IMR-90 (cell line): ENCODE data around the gene LTBP2. TPM values are rescaled to one million over a fixed set of nuclear protein-coding genes. Genes with fewer than 3 reads are reported as not detected.

Experiments
- ATAC-seq: fragments of 200-7000 bp; cut with Tn5 transposase; 2 replicates; pipeline ENCODE4 v1.9.1; 2020; ENCODE audit warnings: low read depth, mild to moderate bottlenecking, moderate library complexity
- BruUV-seq: library from RNA; stranded (reverse); fragments of 400-500 nt; replicated peaks from 2 replicates; lab custom pipeline; 2021; lab: Mats Ljungman, UMichigan
- CTCF ChIA-PET: fragments of 300-600 bp; formaldehyde crosslinking; extraction: SDS; loops from one replicate; lab custom pipeline; 2021; ENCODE audit warnings: antibody characterized with exemption; lab: Yijun Ruan, JAX
- POLR2A ChIA-PET: fragments of 300-600 bp; sonication (Branson Sonifier 250); formaldehyde crosslinking; loops from one replicate; lab custom pipeline; 2022; ENCODE audit warnings: antibody characterized with exemption; ENCODE audit not compliant: unreplicated experiment; lab: Charles Lee
- DNase-seq: peaks from one replicate; pipeline ENCODE4 v3.0.0; 2013
- H2AFZ ChIP-seq: replicated peaks from 2 replicates; pipeline ENCODE3; 2013; ENCODE audit warnings: low read length, mild to moderate bottlenecking; ENCODE audit not compliant: poor library complexity
- H2AK5ac ChIP-seq: 2 replicates; pipeline ENCODE4 v1.6.1; 2013; ENCODE audit warnings: low read depth, low read length, inconsistent platforms
- H2AK9ac ChIP-seq: replicated peaks from 2 replicates; pipeline ENCODE3; 2013; ENCODE audit warnings: mild to moderate bottlenecking, low read depth, low read length, moderate library complexity; ENCODE audit not compliant: poor library complexity
- H2BK120ac ChIP-seq: 2 replicates; pipeline ENCODE4 v1.6.1; 2013; ENCODE audit warnings: low read depth, low read length, inconsistent platforms
- H2BK15ac ChIP-seq: 3 replicates; pipeline ENCODE4 v1.6.1; 2013; ENCODE audit warnings: low read depth, low read length, inconsistent platforms
- H2BK20ac ChIP-seq: 2 replicates; pipeline ENCODE4 v1.6.1; 2013; ENCODE audit warnings: low read depth, mild to moderate bottlenecking, inconsistent platforms, low read length, moderate library complexity
- H2BK5ac ChIP-seq: 2 replicates; pipeline ENCODE4 v1.6.1; 2013; ENCODE audit warnings: mild to moderate bottlenecking, low read depth, low read length, inconsistent platforms; ENCODE audit not compliant: poor library complexity, severe bottlenecking
- H3K14ac ChIP-seq: replicated peaks from 2 replicates; pipeline ENCODE4 v1.6.1; 2013; ENCODE audit warnings: low read depth, low read length, inconsistent platforms
- H3K18ac ChIP-seq: 2 replicates; pipeline ENCODE4 v1.6.1; 2013; ENCODE audit warnings: low read depth, low read length, control low read depth
- H3K23ac ChIP-seq: 2 replicates; pipeline ENCODE4 v1.6.1; 2013; ENCODE audit warnings: low read depth, low read length, inconsistent platforms
- H3K27ac ChIP-seq: 2 replicates; pipeline ENCODE4 v1.5.1; 2013; ENCODE audit warnings: mild to moderate bottlenecking, control low read depth, low read length; ENCODE audit not compliant: insufficient read depth
- H3K27me3 ChIP-seq: 2 replicates; pipeline ENCODE4 v1.6.1; 2013; ENCODE audit warnings: low read length; ENCODE audit not compliant: control insufficient read depth, insufficient read depth
- H3K36me3 ChIP-seq: 2 replicates; pipeline ENCODE4 v1.6.1; 2013; ENCODE audit warnings: low read length, mixed read lengths; ENCODE audit not compliant: control insufficient read depth, insufficient read depth
- H3K4ac ChIP-seq: 2 replicates; pipeline ENCODE4 v1.6.1; 2013; ENCODE audit warnings: low read depth, low read length, inconsistent platforms
- H3K4me1 ChIP-seq: 2 replicates; pipeline ENCODE4 v1.6.1; 2013; ENCODE audit warnings: low read length, mixed read lengths; ENCODE audit not compliant: control insufficient read depth, insufficient read depth
- H3K4me2 ChIP-seq: 2 replicates; pipeline ENCODE4 v1.6.1; 2013; ENCODE audit warnings: low read depth, mild to moderate bottlenecking, control low read depth, low read length, moderate library complexity
- H3K4me3 ChIP-seq: 2 replicates; pipeline ENCODE4 v1.5.1; 2013; ENCODE audit warnings: low read depth, mild to moderate bottlenecking, control low read depth, low read length, moderate library complexity; ENCODE audit not compliant: insufficient read depth
- H3K56ac ChIP-seq: 2 replicates; pipeline ENCODE4 v1.6.1; 2013; ENCODE audit warnings: low read length, inconsistent platforms; ENCODE audit not compliant: insufficient read depth; ENCODE audit errors: extremely low read depth
- H3K79me1 ChIP-seq, 2 experiments: 2 replicates each; pipeline ENCODE4 v1.6.1; 2013; ENCODE audit warnings: low read length in 2 of 2, inconsistent platforms in 1 of 2, low read depth in 1 of 2
- H3K9ac ChIP-seq: 2 replicates; pipeline ENCODE4 v1.6.1; 2013; ENCODE audit warnings: low read depth, low read length, control low read depth
- H3K9me1 ChIP-seq: 2 replicates; pipeline ENCODE4 v1.6.1; 2013; ENCODE audit warnings: low read length, inconsistent platforms; ENCODE audit not compliant: insufficient read depth
- H3K9me3 ChIP-seq: 2 replicates; pipeline ENCODE4 v1.6.1; 2013; ENCODE audit warnings: low read length; ENCODE audit not compliant: control insufficient read depth, insufficient read depth
- H4K20me1 ChIP-seq: 2 replicates; pipeline ENCODE4 v1.6.1; 2013; ENCODE audit warnings: low read length, inconsistent platforms; ENCODE audit not compliant: insufficient read depth
- H4K5ac ChIP-seq: 2 replicates; pipeline ENCODE4 v1.6.1; 2013; ENCODE audit warnings: mild to moderate bottlenecking, low read depth, low read length, control low read depth
- H4K8ac ChIP-seq, 2 experiments: 2 replicates each; pipeline ENCODE4 v1.6.1; 2013; ENCODE audit warnings: low read depth in 2 of 2, low read length in 2 of 2, control low read depth in 1 of 2, inconsistent platforms in 1 of 2
- H4K91ac ChIP-seq: 2 replicates; pipeline ENCODE4 v1.6.1; 2013; ENCODE audit warnings: low read depth, low read length, inconsistent platforms; ENCODE audit not compliant: insufficient read depth
- BHLHE40 ChIP-seq: fragments of 150-350 bp; IDR thresholded peaks from 2 replicates; pipeline ENCODE4 v1.6.1; 2016; ENCODE audit warnings: mild to moderate bottlenecking, low read depth, low read length
- CEBPB ChIP-seq: IDR thresholded peaks from 2 replicates; pipeline ENCODE4 v1.6.1; 2012; ENCODE audit warnings: low read depth, low read length, improper control_type of control experiment
- CHD1 ChIP-seq: IDR thresholded peaks from 2 replicates; pipeline ENCODE4 v1.6.1; 2012; ENCODE audit warnings: low read depth, low read length, improper control_type of control experiment
- ELK1 ChIP-seq: fragments of 150-350 bp; IDR thresholded peaks from 2 replicates; pipeline ENCODE4 v1.6.1; 2016; ENCODE audit warnings: low read depth, mild to moderate bottlenecking, low read length, moderate library complexity, borderline replicate concordance
- FOS ChIP-seq: fragments of 150-350 bp; IDR thresholded peaks from 2 replicates; pipeline ENCODE4 v1.6.1; 2016; ENCODE audit warnings: low read depth, low read length
- MAFK ChIP-seq: IDR thresholded peaks from 2 replicates; pipeline ENCODE4 v1.6.1; 2012; ENCODE audit warnings: low read depth, low read length, improper control_type of control experiment
- MAZ ChIP-seq: IDR thresholded peaks from 2 replicates; pipeline ENCODE4 v1.6.1; 2012; ENCODE audit warnings: low read depth, mild to moderate bottlenecking, low read length, improper control_type of control experiment, moderate library complexity, borderline replicate concordance
- NFE2L2 ChIP-seq: fragments of 150-350 bp; IDR thresholded peaks from 2 replicates; pipeline ENCODE4 v1.6.1; 2016; ENCODE audit warnings: low read depth, mild to moderate bottlenecking, low read length
- POLR2A ChIP-seq: IDR thresholded peaks from 2 replicates; pipeline ENCODE4 v1.6.1; 2012; ENCODE audit warnings: mild to moderate bottlenecking, low read depth, low read length
- RAD21 ChIP-seq: IDR thresholded peaks from 2 replicates; pipeline ENCODE4 v1.6.1; 2012; ENCODE audit warnings: low read length, improper control_type of control experiment
- RCOR1 ChIP-seq: IDR thresholded peaks from 2 replicates; pipeline ENCODE4 v1.6.1; 2012; ENCODE audit warnings: mild to moderate bottlenecking, low read length, improper control_type of control experiment; ENCODE audit not compliant: insufficient replicate concordance
- RFX5 ChIP-seq: IDR thresholded peaks from 2 replicates; pipeline ENCODE4 v1.8.0; 2012; ENCODE audit warnings: low read depth, mild to moderate bottlenecking, low read length, moderate library complexity
- SMC3 ChIP-seq: fragments of 150-350 bp; IDR thresholded peaks from 2 replicates; pipeline ENCODE4 v1.6.1; 2016; ENCODE audit warnings: low read depth, mild to moderate bottlenecking, antibody characterized with exemption, low read length, moderate library complexity
- WGBS, 2 experiments: methylation state at CpG; one replicate each; pipeline versions ENCODE4 v1.1.5 to v1.1.7; 2013; ENCODE audit warnings: missing lambda C conversion rate in 2 of 2; ENCODE audit not compliant: insufficient read length in 1 of 2; ENCODE audit errors: extremely low coverage in 2 of 2; 5-methylcytosine and 5-hydroxymethylcytosine counted together
- dilution Hi-C: fragments of 300-500 bp; cut with HindIII; formaldehyde crosslinking; loops from one replicate; pipeline ENCODE4 v1.14.3; 2018; ENCODE audit warnings: low sequenced_read_pairs; ENCODE audit not compliant: unreplicated experiment
- in situ Hi-C: fragments of 300-500 bp; cut with MboI; formaldehyde crosslinking; loops from 3 replicates; pipeline ENCODE4 v1.14.3; 2019; ENCODE audit warnings: low sequenced_read_pairs, inconsistent platforms, mixed read lengths
- intact Hi-C: fragments of 100-400 bp; cut with micrococcal nuclease; formaldehyde crosslinking; loops from 2 replicates; pipeline ENCODE4 v1.10.0; 2022
- polyA plus RNA-seq, 3 experiments: library from polyadenylated mRNA; depleted of rRNA; stranded (reverse); fragments of >200 nt; gene quantifications; 2 replicates each; pipeline ENCODE4 v1.2.3, GENCODE V29; 2012; ENCODE audit warnings: low replicate concordance in 1 of 3
- total RNA-seq: library from RNA; depleted of rRNA; stranded (reverse); fragments of >200 nt; gene quantifications from 2 replicates; pipeline ENCODE4 v1.2.3, GENCODE V29; 2012
- TF ChIP-seq, protein P1 (sequence below): conservative IDR thresholded peaks from 2 replicates; pipeline ENCODE4 v1.5.1; 2012; ENCODE audit warnings: mild to moderate bottlenecking, low read depth, low read length, improper control_type of control experiment
- TF ChIP-seq, protein P2 (sequence below): fragments of 150-350 bp; IDR thresholded peaks from 2 replicates; pipeline ENCODE4 v1.6.1; 2017; ENCODE audit warnings: mild to moderate bottlenecking, antibody characterized with exemption, low read length, low read depth

Gene LTBP2
- total and polyA plus RNA-seq, 2 of the 4 experiments (the other 2 are of a cell fraction): 23.8 to 79.3 TPM

DNA sequence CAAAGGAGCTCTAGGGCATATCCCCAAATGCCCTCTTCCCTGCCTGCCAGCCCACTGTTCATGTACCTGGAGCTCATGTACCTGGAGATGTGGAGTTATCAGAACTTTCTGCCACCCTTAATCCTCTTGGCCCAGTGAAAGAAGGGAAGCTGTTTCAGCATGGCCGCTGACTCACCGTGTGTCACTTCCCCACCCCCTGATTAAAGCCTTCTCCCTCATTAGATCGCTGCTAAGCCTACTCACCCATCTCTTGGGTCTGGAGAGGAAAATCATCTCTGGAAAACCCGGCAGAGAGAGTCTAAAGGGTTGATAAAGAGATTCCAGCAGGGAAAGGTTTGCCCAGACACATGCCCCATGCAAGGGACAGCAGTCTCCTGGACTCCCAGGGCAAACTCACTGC, 4.5 kb upstream of the LTBP2 start:
- Histone ChIP-seq H2AFZ (peak overlapping the region; percentile 3), H4K91ac (peak overlapping the region; percentile 100), H3K18ac (peak overlapping the region; percentile 91), H3K23ac (peak overlapping the region; percentile 91), H3K56ac (peak overlapping the region; percentile 64), H2BK5ac (peak overlapping the region; percentile 96), H2AK9ac (peak overlapping the region; percentile 86), H3K4me3 (no peak overlapping the region), H4K8ac (peak overlapping the region; percentile 81 to 98), H3K27ac (peak overlapping the region; percentile 87), H2AK5ac (peak overlapping the region; percentile 100), H2BK120ac (peak overlapping the region; percentile 100), H2BK20ac (peak overlapping the region; percentile 100), H4K5ac (peak overlapping the region; percentile 83), H3K4me2 (peak overlapping the region; percentile 34; the same call in 1 of the 2 replicates), H3K4ac (peak overlapping the region; percentile 100), H3K36me3 (no peaks in the 10 kb centered on the region), H3K9me1 (peaks cover 60% of the 10 kb centered on the region), H3K4me1 (peaks cover 44% of the 10 kb centered on the region), H2BK15ac (peak overlapping the region; percentile 95; the same call in 2 of the 3 replicates), H3K9me3 (no peaks in the 10 kb centered on the region), H3K27me3 (no peaks in the 10 kb centered on the region), H3K9ac (peak overlapping the region; percentile 22), H4K20me1 (no peaks in the 10 kb centered on the region), H3K79me1 (peaks cover 0 to 51% of the 10 kb centered on the region in 2 experiments; a peak in 2 of 4 replicates), H3K14ac (peak overlapping the region; percentile 97)
- dilution Hi-C loops: no loop called here
- WGBS, 2 experiments: no CpG with 5 or more reads among the region's 4 CpGs
- intact Hi-C loops: loop anchor here (5.0 kb wide), 1 partner anchor 41 kb away; no protein-coding TSS in a partner anchor
- ChIA-PET POLR2A (interaction anchor here (0.5 to 0.8 kb wide), 2 partner anchors 26 to 829 kb away, joined by 3 read pairs; no protein-coding TSS in a partner anchor), CTCF (interaction anchor here (0.6 to 1.9 kb wide), 3 partner anchors 176 to 207 kb away, joined by 3 to 5 read pairs (median 3); no protein-coding TSS in a partner anchor)
- peak; percentile 3; the same call in 1 of the 2 replicates for ATAC-seq
- BruUV-seq: no TSS peak
- in situ Hi-C loops: no loop called here
- DNase-seq: peak; percentile 91
- TF ChIP-seq MAFK (no peak), RFX5 (no peak), MAZ (peak; percentile 43; the same call in 1 of the 2 replicates), RAD21 (peak; percentile 19; the same call in 1 of the 2 replicates), CHD1 (no peak), RCOR1 (no peak), POLR2A (peak; percentile 18; the same call in 1 of the 2 replicates), SMC3 (no peak), FOS (peak; percentile 93), NFE2L2 (no peak), ELK1 (no peak), CEBPB (peak; percentile 73), BHLHE40 (0 out of 2 replicates have a peak, but pooled peaks have one; percentile 32)
- TF ChIP-seq, protein P1, sequence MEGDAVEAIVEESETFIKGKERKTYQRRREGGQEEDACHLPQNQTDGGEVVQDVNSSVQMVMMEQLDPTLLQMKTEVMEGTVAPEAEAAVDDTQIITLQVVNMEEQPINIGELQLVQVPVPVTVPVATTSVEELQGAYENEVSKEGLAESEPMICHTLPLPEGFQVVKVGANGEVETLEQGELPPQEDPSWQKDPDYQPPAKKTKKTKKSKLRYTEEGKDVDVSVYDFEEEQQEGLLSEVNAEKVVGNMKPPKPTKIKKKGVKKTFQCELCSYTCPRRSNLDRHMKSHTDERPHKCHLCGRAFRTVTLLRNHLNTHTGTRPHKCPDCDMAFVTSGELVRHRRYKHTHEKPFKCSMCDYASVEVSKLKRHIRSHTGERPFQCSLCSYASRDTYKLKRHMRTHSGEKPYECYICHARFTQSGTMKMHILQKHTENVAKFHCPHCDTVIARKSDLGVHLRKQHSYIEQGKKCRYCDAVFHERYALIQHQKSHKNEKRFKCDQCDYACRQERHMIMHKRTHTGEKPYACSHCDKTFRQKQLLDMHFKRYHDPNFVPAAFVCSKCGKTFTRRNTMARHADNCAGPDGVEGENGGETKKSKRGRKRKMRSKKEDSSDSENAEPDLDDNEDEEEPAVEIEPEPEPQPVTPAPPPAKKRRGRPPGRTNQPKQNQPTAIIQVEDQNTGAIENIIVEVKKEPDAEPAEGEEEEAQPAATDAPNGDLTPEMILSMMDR: no peak
- TF ChIP-seq, protein P2, sequence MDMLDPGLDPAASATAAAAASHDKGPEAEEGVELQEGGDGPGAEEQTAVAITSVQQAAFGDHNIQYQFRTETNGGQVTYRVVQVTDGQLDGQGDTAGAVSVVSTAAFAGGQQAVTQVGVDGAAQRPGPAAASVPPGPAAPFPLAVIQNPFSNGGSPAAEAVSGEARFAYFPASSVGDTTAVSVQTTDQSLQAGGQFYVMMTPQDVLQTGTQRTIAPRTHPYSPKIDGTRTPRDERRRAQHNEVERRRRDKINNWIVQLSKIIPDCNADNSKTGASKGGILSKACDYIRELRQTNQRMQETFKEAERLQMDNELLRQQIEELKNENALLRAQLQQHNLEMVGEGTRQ: no peak
